ENCODE data around the gene NEURL1B.

The NEURL1B gene

DNA sequence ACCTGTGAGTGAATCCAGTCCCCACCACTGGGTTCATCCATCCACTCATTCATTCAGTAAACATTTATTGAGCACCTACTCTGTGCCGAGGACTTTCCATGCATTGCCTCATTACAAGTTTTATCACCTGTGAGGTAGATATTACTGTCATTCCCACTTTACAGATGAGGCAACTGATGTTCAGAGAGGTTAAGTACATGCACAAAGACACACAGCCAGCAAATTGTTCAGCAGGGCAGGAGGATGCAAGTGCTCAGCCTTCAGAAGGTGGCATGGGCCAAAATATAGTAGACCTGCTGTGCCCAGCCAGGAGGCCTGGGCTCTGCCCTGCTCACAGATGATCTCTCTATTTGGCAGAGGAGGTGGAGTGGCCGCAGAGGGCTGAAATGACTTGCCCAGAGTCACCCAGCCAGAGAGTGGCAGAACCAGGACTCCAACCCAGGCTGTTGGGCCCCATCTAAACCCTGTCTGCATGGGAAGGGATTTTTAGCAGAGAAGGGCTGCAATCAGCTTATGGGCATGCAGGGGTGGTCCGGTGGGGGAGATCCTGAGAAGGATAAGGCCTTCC, 7.6 kb upstream of the NEURL1B start:
- DNase-seq (ENCODE audit: low read depth in 1 of 2, low spot score in 1 of 2) = no peak

DNA sequence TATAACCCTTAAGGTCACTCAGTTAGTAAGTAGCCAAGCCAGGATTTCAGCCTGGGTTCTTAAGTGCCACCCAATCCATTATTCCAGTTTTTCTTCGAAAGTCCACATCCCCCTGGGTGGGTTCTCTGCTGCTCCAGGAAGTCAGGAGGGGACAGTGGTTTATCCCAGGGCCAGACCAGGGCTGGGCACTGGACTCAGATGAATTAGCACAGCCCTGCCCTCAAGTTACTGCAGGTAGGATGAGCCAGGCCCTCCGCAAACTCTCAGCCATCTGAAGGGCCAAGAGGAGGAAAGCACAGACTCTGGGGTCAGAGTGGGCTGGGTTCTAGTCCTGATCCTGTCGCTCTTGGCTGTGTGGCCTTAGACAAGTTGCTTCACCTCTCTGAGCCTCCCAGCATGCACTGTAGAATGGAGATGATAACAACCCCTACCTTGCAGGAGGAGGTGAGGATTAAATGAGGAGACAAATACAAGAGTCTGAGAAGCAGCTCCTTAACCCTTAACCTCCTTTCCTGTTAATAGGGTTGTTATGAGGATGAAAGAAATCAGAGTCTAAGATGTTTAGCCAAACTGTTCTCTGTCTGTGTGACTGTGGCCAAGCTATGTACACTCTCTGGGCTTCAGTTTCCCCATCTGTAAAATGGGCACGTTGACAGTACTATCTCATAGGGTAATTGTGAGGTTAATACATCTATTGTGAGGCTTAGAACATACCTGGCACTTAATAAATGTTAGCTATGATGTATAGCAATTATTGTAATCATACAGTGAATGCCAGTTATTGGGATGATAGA, 6.8 kb upstream of the NEURL1B start:
- DNase-seq (ENCODE audit: low read depth in 1 of 2, low spot score in 1 of 2) = no peak

DNA sequence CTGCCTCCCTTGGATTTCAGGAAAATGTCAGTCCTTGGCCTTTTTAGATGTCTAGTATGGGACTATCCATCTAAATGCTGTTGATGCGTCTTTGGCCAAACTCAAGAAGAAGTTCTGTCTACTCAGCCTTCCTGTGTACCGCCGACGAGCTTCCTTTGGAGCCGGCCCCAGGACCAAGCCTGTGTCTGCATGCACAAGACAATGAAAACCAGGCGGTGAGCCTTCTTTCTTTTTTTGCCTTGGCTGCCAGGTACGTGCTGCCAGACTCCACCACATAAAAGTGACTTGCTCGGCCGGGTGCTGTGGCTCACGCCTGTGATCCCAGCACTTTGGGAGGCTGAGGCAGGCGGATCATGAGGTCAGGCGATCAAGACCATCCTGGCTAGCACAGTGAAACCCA, 6.0 kb upstream of the NEURL1B start:
- DNase-seq (ENCODE audit: low read depth in 1 of 2, low spot score in 1 of 2) = no peak

DNA sequence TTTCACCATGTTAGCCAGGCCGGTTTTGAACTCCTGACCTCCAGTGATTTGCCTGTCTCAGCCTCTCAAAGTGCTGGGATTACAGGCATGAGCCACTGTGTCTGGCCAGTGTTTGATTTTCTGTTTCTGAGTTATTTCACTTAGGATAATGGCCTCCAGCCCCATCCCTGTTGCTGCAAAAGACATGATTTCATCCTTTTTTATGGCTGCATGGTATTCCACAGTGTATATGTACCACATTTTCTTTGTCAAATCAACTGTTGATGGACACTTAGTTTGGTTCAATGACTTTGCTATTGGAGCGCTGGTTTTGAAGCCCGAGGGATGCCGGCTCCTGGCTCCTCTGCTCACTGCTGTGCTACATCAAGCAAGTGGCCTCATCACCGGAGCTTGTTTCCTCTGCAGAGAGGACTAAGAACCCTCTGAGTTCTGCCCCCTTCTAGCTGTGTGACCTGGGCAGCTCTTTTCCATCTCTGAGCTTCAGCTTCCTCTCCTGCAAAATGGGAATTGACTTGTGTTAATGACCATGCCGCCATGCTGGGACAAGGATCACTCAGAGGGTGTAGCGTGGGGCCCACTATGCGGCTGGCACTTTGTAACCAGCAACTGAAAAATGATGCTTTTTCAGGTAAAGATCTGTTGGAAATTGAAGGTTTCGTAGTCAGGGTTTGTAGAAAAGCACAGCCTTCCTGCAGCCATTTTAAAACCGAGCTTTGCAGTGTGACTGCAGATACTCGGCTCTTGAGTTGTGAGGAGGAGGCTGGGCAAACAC, 4.6 kb upstream of the NEURL1B start:
- no peak for DNase-seq (ENCODE audit: low read depth in 1 of 2, low spot score in 1 of 2)

DNA sequence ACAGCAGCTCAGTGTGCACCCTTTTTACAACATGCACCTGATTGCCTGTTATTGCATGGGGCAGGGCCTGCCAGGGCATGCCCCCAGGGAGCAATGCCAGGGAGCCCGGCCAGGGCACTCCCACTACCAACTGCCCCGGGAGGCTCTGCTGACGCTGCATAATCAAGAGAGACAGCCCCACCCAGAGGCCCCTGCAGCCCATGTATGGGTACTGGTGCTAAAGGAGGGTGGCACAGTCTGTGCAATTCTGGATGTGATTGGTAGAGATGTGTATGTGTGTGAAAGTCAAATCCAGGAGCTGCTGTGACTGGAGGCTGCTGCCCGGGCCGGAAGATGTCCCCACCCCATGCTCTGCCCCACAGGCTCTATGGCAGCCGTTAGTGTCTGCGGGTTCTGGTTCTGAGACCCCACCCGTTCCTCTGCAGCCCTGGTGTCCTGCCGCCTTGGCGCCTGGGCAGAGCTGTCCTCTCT, 3.9 kb upstream of the NEURL1B start:
- no peak for DNase-seq (ENCODE audit: low read depth in 1 of 2, low spot score in 1 of 2)

DNA sequence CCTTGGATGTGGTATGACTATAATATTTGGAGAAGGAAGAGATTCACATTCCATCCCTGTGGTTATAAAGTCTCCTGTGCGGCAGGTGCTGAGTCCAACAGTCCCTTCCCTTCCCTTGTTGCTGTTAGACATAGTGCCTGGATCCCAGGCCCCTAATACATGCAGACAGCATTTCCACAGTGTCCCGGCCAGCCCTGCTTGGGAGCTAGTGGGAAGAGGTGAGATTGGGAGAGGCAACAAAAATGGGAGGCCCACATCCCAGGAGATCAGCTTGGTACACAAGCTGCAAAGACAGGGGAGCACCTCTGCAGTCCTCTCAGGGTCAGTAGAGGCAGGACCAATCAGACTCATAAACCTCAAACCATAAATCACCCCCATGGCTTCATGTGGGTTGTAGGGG, 3.3 kb upstream of the NEURL1B start:
- no peak for DNase-seq (ENCODE audit: low read depth in 1 of 2, low spot score in 1 of 2)

DNA sequence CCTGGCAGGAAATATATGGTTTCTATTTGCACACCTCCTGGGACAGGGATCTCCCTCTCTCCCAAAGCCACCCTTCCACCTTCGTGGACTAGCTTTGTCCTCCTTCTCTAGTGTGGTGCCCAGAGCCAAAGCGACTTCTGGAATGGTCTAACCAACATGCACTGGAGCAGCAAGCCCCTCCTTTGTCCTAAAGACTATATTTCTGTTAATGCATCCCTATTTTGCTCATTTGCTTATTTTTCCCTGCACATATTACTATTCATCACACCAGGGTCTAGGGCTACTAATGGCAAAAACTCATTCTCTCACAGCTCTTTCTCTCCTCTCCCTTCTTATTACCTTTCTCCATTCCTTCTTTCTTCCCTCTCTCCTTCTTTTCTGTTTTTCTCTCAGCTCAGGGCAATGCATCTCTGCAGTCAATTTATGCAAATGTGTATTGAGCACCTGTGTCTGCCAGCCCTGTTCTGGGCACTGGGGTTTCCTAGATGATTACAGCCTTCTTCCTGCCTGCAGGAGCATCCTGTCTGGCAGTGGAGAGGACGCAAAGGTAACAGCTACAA, 2.8 kb upstream of the NEURL1B start:
- DNase-seq (ENCODE audit: low read depth in 1 of 2, low spot score in 1 of 2) = no peak

DNA sequence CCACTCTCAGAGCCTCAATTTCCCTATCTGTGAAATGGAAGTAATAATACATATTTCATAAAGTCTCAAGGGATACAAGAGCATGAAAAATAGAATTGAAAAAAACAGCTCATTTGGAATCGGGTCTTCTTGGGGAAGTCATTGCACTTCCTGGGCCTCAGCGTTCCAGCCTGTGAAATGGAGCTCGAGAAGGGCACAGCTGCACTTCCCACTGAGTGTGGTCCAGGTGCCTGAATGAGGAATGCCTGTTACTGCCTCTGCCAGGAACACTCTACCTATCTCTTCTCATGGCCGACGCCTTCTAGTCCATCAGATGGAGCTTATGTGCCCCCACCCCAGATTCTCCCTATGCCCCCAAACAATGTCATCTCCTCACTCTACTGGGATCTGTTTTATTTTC, 924 bp upstream of the NEURL1B start:
- DNase-seq (ENCODE audit: low read depth in 1 of 2, low spot score in 1 of 2) = no peak

DNA sequence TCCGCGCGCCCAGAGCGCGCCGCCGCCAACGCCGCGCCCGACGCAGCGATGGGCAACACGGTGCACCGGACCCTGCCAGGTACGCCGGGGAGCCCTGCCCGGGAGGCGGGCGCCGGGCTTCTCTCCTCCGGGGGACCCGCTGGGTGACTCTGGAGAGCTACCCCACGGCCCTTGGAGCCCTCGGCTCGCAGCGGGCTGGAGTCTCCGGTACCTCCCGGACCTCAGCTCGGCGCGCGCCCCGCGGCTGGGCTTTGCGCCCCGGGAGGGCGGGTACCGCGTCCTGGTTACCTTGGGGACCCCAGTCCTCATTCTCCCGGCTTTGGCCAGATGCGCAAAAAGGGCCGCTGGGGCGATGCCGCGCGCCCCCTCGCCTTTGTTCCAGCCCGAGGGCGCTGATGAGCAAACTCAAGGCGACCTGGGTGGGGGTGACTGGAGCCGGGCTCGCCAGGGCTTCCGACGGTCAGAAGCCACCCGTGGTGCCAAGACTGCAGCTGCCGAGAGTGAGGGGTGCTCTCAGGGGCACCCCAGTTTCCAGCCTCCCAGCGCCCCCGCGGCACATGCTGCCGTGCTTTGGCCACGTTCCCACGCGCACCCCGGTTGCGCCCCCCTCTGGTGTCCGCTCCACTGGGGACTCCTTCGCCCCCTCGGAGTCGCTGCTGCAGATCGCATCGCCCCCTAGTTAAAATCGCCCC, 442 bp downstream of the NEURL1B start:
- DNase-seq (ENCODE audit: low read depth in 1 of 2, low spot score in 1 of 2) = no peak

DNA sequence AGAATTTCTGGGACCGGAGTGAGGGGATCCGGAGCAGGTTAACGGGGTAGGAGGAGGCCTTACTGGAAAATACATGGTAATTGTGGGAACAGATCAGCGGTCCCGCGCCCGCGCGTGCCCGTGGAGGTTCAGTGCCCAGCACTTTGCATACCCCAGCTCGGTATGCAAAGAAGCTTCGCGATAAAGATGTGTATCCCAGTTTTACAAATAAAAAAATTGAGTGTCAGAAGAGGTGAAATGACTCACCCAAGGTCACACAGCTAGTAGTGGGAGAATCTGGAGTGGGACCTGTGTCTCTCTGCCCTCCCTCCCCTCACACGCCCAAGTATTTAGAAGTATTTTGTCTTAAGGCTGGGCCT, 967 bp downstream of the NEURL1B start:
- no peak for DNase-seq (ENCODE audit: low read depth in 1 of 2, low spot score in 1 of 2)

DNA sequence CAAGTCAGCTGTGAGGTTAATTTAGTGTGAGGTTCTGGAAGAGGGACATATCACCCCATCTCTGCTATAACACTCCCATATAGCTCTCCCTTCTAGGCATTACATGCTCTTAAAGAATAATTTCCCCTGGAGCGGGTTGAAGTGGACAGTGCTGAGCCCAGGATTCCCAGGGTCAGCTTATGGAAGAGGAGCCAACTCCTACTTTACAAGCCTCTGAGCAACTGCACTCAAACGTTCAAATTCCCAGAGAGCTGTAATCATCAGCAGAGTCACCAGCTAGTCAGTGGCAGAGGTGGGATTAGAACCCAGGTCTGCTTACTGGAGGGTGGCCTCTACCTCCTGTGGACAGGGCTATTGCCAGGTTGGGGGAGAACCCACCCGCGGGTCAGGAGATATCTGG, 1.4 kb downstream of the NEURL1B start:
- no peak for DNase-seq (ENCODE audit: low read depth in 1 of 2, low spot score in 1 of 2)

DNA sequence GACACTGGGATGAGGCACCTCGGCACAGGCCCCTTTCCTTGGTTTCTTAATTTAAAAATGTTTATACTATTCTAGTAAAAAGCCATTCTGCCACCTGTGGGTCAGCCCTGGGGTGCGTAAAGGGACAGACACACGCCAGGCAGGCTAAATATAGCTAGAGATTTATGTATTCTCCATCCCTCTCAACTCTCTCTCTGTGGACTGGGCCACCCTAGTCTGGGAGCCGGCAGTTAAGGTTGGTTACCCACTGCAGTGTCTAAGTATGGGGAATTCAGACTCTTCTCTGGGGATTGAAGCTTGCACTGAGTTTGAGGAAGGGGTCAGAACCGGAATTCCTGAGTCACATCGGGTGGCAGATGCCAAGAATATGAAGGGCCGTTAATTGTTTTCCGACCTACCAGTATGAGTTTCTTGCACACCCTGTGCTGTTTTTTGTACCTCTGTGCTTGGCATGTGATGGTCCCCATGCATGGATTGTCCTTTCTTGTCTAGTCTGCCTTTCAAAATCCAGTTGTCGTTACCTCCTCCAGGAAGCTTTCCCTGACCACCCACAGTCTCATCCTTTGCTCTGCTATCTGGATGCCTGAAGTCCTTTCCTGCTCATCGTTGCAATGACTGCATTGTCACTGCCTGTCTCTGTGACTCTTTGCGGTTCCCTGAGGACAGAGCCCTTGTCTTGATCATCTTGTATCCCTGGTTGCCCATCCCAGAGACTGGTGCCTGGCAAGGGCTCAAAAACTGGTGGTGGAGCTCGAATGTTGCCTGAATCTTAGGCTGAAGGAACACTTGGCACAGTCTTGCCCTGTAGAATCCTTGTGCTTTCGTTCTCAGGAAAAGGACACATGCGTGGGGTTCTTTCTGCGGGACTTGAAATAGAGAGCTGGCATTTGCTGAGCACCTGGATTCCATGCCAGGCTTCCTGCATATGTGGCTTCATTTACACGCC, 2.1 kb downstream of the NEURL1B start:
- DNase-seq (ENCODE audit: low read depth in 1 of 2, low spot score in 1 of 2) = no peak

DNA sequence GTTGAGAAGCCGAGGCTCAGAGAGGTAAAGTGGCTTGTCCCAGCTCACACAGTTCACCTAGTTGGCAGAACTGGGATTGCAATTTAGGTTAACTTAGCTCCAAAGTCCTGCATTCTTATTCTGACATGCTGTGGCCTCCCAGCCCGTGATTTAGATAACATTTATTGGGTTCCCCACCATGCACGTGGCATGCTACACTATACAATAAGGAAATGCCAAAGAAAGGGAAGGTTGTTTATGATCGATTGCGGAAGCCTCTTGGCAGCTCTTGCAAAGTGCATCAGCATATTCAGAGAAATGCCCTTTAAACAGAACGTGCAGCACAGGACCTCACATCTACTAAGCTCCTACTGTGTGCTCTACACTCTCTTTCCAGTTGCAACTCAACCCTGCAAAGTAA, 3.2 kb downstream of the NEURL1B start:
- no peak for DNase-seq (ENCODE audit: low read depth in 1 of 2, low spot score in 1 of 2)

DNA sequence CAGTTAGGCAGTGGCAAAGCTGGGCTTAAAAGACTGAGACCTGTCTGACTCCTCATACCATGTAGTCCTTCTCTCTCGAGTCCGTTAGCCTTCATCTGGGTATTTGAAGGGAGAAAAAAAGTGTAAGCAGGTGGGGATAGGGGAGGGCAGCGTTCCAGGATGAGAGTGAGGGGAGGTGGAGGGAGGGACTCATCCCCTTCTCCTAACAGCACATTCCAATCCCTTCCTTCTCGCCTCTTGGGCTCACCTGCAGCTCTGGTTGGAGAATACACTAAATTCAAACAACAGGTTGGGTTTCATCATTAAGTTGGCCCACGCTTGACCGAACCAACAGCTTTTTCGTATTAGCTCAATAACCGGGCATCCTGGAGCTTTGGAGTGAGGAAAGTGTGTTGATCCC, 3.6 kb downstream of the NEURL1B start:
- no peak for DNase-seq (ENCODE audit: low read depth in 1 of 2, low spot score in 1 of 2)

DNA sequence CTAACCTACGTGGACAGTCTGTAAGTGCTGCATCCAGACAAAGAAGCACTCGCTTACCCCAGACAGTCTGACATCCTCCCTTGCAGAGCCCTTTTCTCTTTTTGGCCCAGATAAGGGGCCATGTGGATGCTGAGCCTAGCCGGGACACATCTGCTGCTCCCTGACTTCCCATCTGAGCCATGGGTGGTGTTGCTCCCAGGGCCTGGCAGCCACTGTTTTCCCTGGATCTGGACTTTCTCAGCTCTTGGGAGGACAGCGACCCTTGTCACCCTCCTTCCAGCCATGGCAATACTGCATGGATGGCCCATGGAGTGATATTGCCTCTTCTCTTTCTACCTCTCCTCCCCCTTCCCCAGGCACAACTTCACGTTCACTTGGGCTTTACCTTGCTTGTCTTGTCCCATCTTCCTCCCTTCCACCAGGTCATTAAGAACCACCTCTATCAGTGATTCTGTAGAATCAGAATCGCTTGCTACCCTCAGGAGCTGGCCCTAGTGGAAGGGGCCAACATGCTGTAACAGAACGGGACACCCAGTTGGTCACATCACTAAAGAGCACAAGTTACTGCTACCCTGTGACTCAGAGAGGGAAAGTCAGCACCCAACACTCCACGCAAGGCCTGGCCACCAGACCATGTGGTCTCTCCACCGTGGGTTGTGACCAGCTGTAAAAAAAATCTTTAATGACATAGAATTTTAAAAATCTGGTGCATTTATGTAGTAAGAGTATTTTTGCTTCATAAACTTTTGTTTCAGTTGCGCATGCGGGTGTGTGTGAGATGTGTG, 4.4 kb downstream of the NEURL1B start:
- DNase-seq (ENCODE audit: low read depth in 1 of 2, low spot score in 1 of 2) = no peak

DNA sequence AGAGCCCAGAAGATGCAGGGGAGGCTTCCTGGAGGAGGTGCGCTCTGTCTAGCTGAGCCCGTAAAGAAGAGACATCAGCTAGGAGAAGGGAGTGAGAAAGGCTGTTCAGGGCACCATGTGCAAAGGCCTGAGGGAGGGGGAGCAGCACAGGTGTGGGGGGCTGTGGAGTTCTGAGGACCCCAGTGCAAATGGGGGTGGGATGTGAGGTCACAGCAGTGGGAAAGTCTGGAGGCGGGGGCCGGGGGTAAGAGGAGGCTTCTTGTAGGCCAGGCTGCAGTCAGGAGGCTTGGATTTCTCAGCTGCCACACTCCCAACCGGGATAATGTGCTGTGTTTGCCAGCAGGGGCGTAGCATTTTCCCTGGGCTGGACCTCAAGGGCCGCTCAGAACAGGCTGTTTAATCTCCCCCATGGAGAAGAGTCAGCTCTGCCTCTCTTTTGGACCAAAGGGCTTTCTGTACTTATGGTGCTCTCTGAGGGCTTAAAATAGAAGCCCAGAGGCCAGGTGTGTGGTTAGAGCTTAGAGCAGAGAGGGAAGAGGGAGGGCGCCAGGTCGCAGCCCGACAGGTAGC, 5.7 kb downstream of the NEURL1B start:
- DNase-seq (ENCODE audit: low read depth in 1 of 2, low spot score in 1 of 2) = no peak

DNA sequence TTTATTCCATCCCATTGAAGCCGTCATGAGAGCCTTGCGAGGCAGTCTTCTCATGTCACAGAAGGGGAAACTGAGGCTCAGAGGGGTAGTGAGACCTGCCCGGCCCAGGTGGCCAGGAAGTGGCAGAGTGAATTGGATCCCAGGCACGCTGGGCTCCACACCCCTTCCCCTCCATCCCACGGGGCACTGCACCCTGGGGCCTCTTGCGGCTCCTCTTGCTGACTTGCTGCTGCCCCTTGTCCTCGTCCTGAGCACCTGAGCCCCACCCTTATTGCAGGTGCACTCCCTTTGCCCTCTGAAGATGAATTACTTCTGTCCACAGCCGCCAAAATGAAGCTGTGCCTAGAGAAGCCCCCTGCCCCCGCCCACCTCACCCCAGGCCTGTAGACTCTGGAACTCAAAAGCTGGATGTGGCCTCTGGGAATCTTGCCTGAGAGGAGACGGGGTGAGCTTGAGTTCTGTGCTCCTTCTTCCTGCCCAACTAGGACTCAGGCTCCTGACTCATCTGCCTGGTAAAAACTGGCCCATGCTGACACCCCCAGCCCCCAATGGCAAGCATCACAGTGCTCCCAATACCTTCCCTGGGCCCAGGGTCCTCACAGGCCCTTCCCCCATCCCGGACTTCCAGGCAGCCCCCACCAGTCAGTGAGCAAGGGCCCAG, 6.4 kb downstream of the NEURL1B start:
- DNase-seq (ENCODE audit: low read depth in 1 of 2, low spot score in 1 of 2) = no peak

DNA sequence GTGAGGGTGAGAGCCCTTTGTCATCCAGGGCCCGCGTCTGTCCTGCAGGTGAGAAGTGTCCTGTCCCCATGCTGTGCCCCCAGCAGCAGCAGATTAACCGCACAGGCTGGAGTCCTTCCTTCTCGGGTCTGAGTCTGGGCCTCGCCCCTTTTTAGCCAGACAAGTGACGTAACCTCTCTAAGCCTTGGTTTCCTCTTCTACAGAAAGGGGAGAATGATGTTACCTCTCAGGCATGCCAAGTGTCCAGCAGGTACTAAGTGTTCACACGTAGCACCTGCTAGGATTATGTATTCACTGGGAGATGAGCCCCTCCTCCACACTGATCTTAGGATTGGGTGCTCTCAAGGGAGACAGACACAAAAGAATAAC, 6.9 kb downstream of the NEURL1B start:
- DNase-seq (ENCODE audit: low read depth in 1 of 2, low spot score in 1 of 2) = no peak

DNA sequence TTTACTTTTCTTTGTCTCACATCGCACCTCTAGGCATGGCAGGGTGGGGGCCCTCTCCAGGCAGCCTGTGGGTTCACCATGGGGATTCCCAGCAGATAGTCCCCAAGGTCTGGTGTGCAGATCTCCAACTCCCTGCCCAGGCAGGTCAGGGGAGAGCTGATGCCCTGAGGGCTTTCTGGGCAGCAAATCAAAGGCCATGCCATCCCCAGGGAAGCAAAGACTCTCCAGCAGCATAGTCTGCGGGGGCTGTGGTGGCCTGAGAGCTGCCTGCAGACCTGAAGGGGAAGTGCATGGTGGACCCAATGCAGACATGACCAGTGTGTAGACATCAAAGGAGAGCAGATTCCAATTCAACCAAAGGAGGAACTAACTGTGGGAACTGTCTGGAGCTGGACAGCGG, 7.7 kb downstream of the NEURL1B start:
- no peak for DNase-seq (ENCODE audit: low read depth in 1 of 2, low spot score in 1 of 2)

All from stimulated activated CD4-positive, alpha-beta T cell treated with anti-CD3 and anti-CD28 coated beads, Interleukin-15, amount 100 ng/mL, for 1 hour (primary cell).